Caco-2 (cell line): Measurements from ENCODE around the gene GFPT1. TPM values are rescaled to one million over a fixed set of nuclear protein-coding genes. Genes with fewer than 3 reads are reported as not detected.

ENCODE experiments used
- BruUV-seq: library from RNA; stranded (reverse); fragments of 400-500 nt; replicated peaks from 2 replicates; lab custom pipeline; 2021; lab: Mats Ljungman, UMichigan
- CTCF ChIA-PET: fragments of 300-600 bp; sonication (Branson Sonifier 250); formaldehyde crosslinking; loops from one replicate; lab custom pipeline; 2022; ENCODE audit warnings: antibody characterized with exemption; lab: Charles Lee
- POLR2A ChIA-PET: fragments of 300-600 bp; sonication (Branson Sonifier 250); formaldehyde crosslinking; loops from one replicate; lab custom pipeline; 2022; ENCODE audit warnings: antibody characterized with exemption; lab: Charles Lee
- DNase-seq, 2 experiments: peaks; one replicate each; pipeline versions ENCODE4 v3.0.0 to v3.0.0-alpha.2; 2020 to 2022
- H3K27me3 ChIP-seq: replicated peaks from 2 replicates; pipeline ENCODE4 v1.6.0; 2011; ENCODE audit warnings: low read length; ENCODE audit not compliant: control insufficient read depth, insufficient read depth
- H3K36me3 ChIP-seq: 2 replicates; pipeline ENCODE4 v1.5.1; 2011; ENCODE audit warnings: low read length; ENCODE audit not compliant: control insufficient read depth, insufficient read depth
- H3K4me1 ChIP-seq: fragments of 250-450 bp; sonication (Bioruptor Pico); 2 replicates; pipeline ENCODE4 v1.5.1; 2020; ENCODE audit warnings: mild to moderate bottlenecking
- H3K4me3 ChIP-seq: 2 replicates; pipeline ENCODE4 v1.5.1; 2011; ENCODE audit warnings: low read depth, mild to moderate bottlenecking, control low read depth, low read length
- H3K9me3 ChIP-seq: fragments of 250-450 bp; sonication (Bioruptor Pico); 2 replicates; pipeline ENCODE4 v1.5.1; 2020; ENCODE audit warnings: mild to moderate bottlenecking, moderate library complexity
- H3K27ac Mint-ChIP-seq: one replicate; pipeline ENCODE4 v1.8.0; 2022; ENCODE audit warnings: mixed read lengths; ENCODE audit not compliant: unreplicated experiment
- H3K27me3 Mint-ChIP-seq: one replicate; pipeline ENCODE4 v1.8.0; 2022; ENCODE audit warnings: mixed read lengths; ENCODE audit not compliant: insufficient read depth, unreplicated experiment
- H3K36me3 Mint-ChIP-seq: one replicate; pipeline ENCODE4 v1.8.0; 2022; ENCODE audit warnings: mild to moderate bottlenecking, mixed read lengths; ENCODE audit not compliant: insufficient read depth, unreplicated experiment
- H3K4me1 Mint-ChIP-seq: one replicate; pipeline ENCODE4 v1.8.0; 2022; ENCODE audit warnings: low read depth, mixed read lengths; ENCODE audit not compliant: unreplicated experiment
- H3K4me3 Mint-ChIP-seq: one replicate; pipeline ENCODE4 v1.8.0; 2022; ENCODE audit warnings: mild to moderate bottlenecking, moderate library complexity, mixed read lengths; ENCODE audit not compliant: unreplicated experiment
- H3K9me3 Mint-ChIP-seq: one replicate; pipeline ENCODE4 v1.8.0; 2022; ENCODE audit warnings: mixed read lengths; ENCODE audit not compliant: unreplicated experiment
- CTCF ChIP-seq, 2 experiments: fragments of 200-600 bp in 1 of 2; IDR thresholded peaks; 1 replicate in 1 of 2; 2 replicates in 1 of 2; pipeline versions ENCODE4 v1.5.1 to v1.8.0; 2011 to 2022; ENCODE audit warnings: antibody characterized with exemption in 1 of 2, control low read depth in 1 of 2, inconsistent platforms in 1 of 2, low read depth in 1 of 2, low read length in 1 of 2, mild to moderate bottlenecking in 1 of 2, moderate library complexity in 1 of 2; ENCODE audit not compliant: insufficient read depth in 1 of 2, severe bottlenecking in 1 of 2, unreplicated experiment in 1 of 2
- intact Hi-C: fragments of 100-400 bp; cut with micrococcal nuclease; formaldehyde crosslinking; loops from one replicate; pipeline ENCODE4 v1.10.0; 2022; ENCODE audit not compliant: unreplicated experiment
- total RNA-seq: library from RNA; stranded (reverse); gene quantifications from 2 replicates; pipeline ENCODE4 v1.2.3, GENCODE V29; 2022

The GFPT1 gene
- total RNA-seq, 1 experiment from 2014 or later: 129 TPM

GRCh38 chr2:69380072-69380917 is 6.7 kb downstream of the GFPT1 start:
- Mint-ChIP-seq H3K4me1 (peaks cover 31% of the 10 kb centered on the region), H3K36me3 (peaks cover 46% of the 10 kb centered on the region), H3K27ac (no peak overlapping the region), H3K4me3 (no peak overlapping the region), H3K27me3 (no peaks in the 10 kb centered on the region), H3K9me3 (no peaks in the 10 kb centered on the region)
- TF ChIP-seq CTCF (IDR thresholded peaks at IDR 0.05; ENCODE audit: insufficient read depth in 1 of 2, low read depth in 1 of 2, low read length in 1 of 2, severe bottlenecking in 1 of 2, unreplicated experiment in 1 of 2): no peak
- DNase-seq: no peak
- BruUV-seq: no TSS peak
- H3K36me3 ChIP-seq: no peaks in the 10 kb centered on the region; the same call in 1 of the 2 replicates
- H3K4me1 ChIP-seq: peaks cover 21% of the 10 kb centered on the region
- intact Hi-C loops: no loop called here
- no peak overlapping the region for H3K4me3 ChIP-seq
- POLR2A ChIA-PET: interaction anchor here (0.6 kb wide), 1 partner anchor 57 kb away, joined by 4 read pairs; the partner anchor contains the start of gene NFU1
- CTCF ChIA-PET: no interaction called here
- no peaks in the 10 kb centered on the region for H3K9me3 ChIP-seq
- no peaks in the 10 kb centered on the region for H3K27me3 ChIP-seq

GRCh38 chr2:69376403-69376802 is 10.6 kb downstream of the GFPT1 start:
- no TSS peak for BruUV-seq
- no peak overlapping the region for H3K4me3 Mint-ChIP-seq
- TF ChIP-seq CTCF (IDR thresholded peaks at IDR 0.05; ENCODE audit: insufficient read depth in 1 of 2, low read depth in 1 of 2, low read length in 1 of 2, severe bottlenecking in 1 of 2, unreplicated experiment in 1 of 2): no peak
- Histone ChIP-seq H3K27me3 (no peaks in the 10 kb centered on the region), H3K4me3 (no peak overlapping the region), H3K36me3 (no peaks in the 10 kb centered on the region; the same call in 1 of the 2 replicates), H3K9me3 (no peaks in the 10 kb centered on the region), H3K4me1 (peaks cover 5% of the 10 kb centered on the region; the same call in 1 of the 2 replicates)
- no peak overlapping the region for H3K27ac Mint-ChIP-seq
- DNase-seq: no peak
- H3K27me3 Mint-ChIP-seq: no peaks in the 10 kb centered on the region
- peaks cover 36% of the 10 kb centered on the region for H3K36me3 Mint-ChIP-seq
- no peaks in the 10 kb centered on the region for H3K9me3 Mint-ChIP-seq
- CTCF ChIA-PET: interaction anchor here (0.6 to 1.8 kb wide), 3 partner anchors 37 to 61 kb away, joined by 3 to 7 read pairs (median 6); partner anchors contain the start of gene NFU1
- peaks cover 11% of the 10 kb centered on the region for H3K4me1 Mint-ChIP-seq
- POLR2A ChIA-PET: interaction anchor here (1.2 kb wide), 1 partner anchor 61 kb away, joined by 5 read pairs; the partner anchor contains the start of gene NFU1
- intact Hi-C loops: no loop called here

- DNase-seq: peak in 1 of 2 experiments; percentile 55
- H3K9me3 ChIP-seq: no peaks in the 10 kb centered on the region
- peak overlapping the region; percentile 18 for H3K27ac Mint-ChIP-seq
- H3K4me1 Mint-ChIP-seq: peaks cover 7% of the 10 kb centered on the region
- TF ChIP-seq CTCF (IDR thresholded peaks at IDR 0.05; ENCODE audit: insufficient read depth in 1 of 2, low read depth in 1 of 2, low read length in 1 of 2, severe bottlenecking in 1 of 2, unreplicated experiment in 1 of 2): peak; percentile 56 to 57
- intact Hi-C loops: no loop called here
- ChIA-PET POLR2A (interaction anchor here (1.2 kb wide), 1 partner anchor 62 kb away, joined by 5 read pairs; the partner anchor contains the start of gene NFU1), CTCF (interaction anchor here (0.6 to 1.8 kb wide), 5 partner anchors 21 to 754 kb away, joined by 3 to 7 read pairs (median 4); partner anchors contain the start of gene NFU1)
- no peaks in the 10 kb centered on the region for H3K27me3 ChIP-seq
- no peaks in the 10 kb centered on the region for H3K9me3 Mint-ChIP-seq
- H3K27me3 Mint-ChIP-seq: no peaks in the 10 kb centered on the region
- H3K4me3 Mint-ChIP-seq: no peak overlapping the region
- H3K36me3 ChIP-seq: no peaks in the 10 kb centered on the region; the same call in 1 of the 2 replicates
- no TSS peak for BruUV-seq
- peaks cover 39% of the 10 kb centered on the region for H3K36me3 Mint-ChIP-seq
- H3K4me1 ChIP-seq: peaks cover 5% of the 10 kb centered on the region; the same call in 1 of the 2 replicates
- no peak overlapping the region for H3K4me3 ChIP-seq
These were observed 11.3 kb downstream of the GFPT1 start for GRCh38 chr2:69375494-69376353.
